Right atrium auricular region (tissue), 2 donors: ENCODE measurements around the gene PRR12. TPM values are rescaled to one million over a fixed set of nuclear protein-coding genes. Genes with fewer than 3 reads are reported as not detected.

ENCODE experiments used
- DNase-seq: peaks from one replicate; pipeline ENCODE4 v3.0.0-alpha.2; 2019; ENCODE audit warnings: low spot score
- H3K27ac ChIP-seq, 2 donors: fragments of 200-600 bp; sonication (generic); 1 replicate in 1 of 2; 2 replicates in 1 of 2; pipeline ENCODE4 v1.5.1; 2016 to 2019
- H3K27me3 ChIP-seq, 2 donors: fragments of 200-600 bp; sonication (generic); one replicate each; pipeline versions ENCODE4 v1.5.1 to v1.6.0; 2017 to 2019
- H3K36me3 ChIP-seq: fragments of 200-600 bp; sonication (generic); one replicate; pipeline ENCODE4 v1.5.1; 2016
- H3K4me1 ChIP-seq, 2 donors: fragments of 200-600 bp; sonication (generic); one replicate each; pipeline versions ENCODE4 v1.5.1 to v1.6.0; 2017 to 2019
- H3K4me3 ChIP-seq, 2 donors: fragments of 200-600 bp; sonication (generic); 1 replicate in 1 of 2; 2 replicates in 1 of 2; pipeline ENCODE4 v1.5.1; 2017 to 2019; ENCODE audit warnings: mild to moderate bottlenecking in 1 of 2, moderate library complexity in 1 of 2
- H3K9me3 ChIP-seq, 2 donors: fragments of 200-600 bp; sonication (generic); one replicate each; pipeline ENCODE4 v1.5.1; 2019
- total RNA-seq, 2 donors: library from RNA; depleted of rRNA; stranded (reverse); fragments of >200 nt; gene quantifications; one replicate each; pipeline ENCODE4 v1.1.0, GENCODE V29; 2016
- TF ChIP-seq, protein P1 (sequence below), 2 donors: fragments of 200-600 bp; sonication (generic); IDR thresholded peaks; one replicate each; pipeline ENCODE4 v1.5.1; 2019; ENCODE audit warnings: antibody characterized with exemption in 2 of 2

Gene PRR12
- total RNA-seq, 2 donors from 2014 or later = 6.6 to 13.3 TPM

DNA sequence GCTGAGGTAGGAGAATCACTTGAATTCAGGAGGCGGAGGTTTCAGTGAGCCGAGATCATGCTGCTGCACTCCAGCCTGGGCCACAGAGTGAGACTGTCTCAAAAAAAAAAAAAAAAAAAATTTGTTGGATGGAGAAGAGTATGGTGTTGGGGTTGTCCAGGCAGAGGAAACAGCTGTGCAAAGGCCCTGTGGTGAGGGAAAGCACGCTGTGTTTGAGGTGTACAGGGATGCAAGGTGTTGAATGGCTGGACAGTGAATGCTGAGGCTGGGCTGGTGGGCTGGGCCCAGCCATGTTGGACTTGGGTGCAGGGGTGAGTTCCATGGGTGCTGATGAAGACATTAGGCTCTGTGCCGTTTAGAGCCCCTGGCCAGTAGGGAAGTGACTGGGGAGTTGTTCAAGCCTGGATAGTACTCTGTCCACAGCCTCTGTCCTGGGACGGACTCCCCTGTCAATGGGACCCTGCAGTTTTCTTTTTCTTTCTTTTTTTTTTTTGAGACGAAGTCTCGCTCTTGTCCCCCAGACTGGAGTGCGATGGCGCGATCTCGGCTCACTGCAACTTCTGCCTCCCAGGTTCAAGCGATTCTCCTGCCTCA is 18.6 kb downstream of the PRR12 start:
- peaks cover 39% of the 10 kb centered on the region for H3K36me3 ChIP-seq
- no peak for DNase-seq
- no peaks in the 10 kb centered on the region for H3K9me3 ChIP-seq
- peaks cover 0 to 17% of the 10 kb centered on the region in 2 donors for H3K4me1 ChIP-seq
- no peak overlapping the region for H3K27ac ChIP-seq
- no peaks in the 10 kb centered on the region for H3K27me3 ChIP-seq
- H3K4me3 ChIP-seq = no peak overlapping the region
- TF ChIP-seq, protein P1, sequence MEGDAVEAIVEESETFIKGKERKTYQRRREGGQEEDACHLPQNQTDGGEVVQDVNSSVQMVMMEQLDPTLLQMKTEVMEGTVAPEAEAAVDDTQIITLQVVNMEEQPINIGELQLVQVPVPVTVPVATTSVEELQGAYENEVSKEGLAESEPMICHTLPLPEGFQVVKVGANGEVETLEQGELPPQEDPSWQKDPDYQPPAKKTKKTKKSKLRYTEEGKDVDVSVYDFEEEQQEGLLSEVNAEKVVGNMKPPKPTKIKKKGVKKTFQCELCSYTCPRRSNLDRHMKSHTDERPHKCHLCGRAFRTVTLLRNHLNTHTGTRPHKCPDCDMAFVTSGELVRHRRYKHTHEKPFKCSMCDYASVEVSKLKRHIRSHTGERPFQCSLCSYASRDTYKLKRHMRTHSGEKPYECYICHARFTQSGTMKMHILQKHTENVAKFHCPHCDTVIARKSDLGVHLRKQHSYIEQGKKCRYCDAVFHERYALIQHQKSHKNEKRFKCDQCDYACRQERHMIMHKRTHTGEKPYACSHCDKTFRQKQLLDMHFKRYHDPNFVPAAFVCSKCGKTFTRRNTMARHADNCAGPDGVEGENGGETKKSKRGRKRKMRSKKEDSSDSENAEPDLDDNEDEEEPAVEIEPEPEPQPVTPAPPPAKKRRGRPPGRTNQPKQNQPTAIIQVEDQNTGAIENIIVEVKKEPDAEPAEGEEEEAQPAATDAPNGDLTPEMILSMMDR (IDR thresholded peaks at IDR 0.05) = no peak

DNA sequence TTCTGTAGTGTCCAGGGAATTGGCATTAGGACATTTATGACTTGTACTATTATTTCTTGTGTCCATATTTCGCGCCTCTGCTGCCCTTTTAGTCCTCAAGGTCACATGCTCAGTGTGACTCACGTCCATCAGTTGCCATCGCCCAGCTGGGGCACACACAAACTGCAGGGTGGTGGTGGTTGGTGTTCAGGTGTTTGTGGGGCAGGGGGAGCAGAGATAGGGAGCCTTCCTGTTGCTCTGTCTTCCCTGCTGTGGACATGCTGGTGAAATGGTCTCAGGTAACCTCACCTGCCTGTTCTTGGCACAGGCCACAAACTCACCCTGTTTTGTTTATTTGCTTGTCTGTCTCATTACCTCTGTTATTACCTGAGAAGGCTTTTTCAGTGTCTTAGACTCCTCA is 22.4 kb downstream of the PRR12 start:
- peaks cover 40% of the 10 kb centered on the region for H3K36me3 ChIP-seq
- no peaks in the 10 kb centered on the region for H3K27me3 ChIP-seq
- peaks cover 0 to 17% of the 10 kb centered on the region in 2 donors for H3K4me1 ChIP-seq
- DNase-seq = no peak
- TF ChIP-seq, protein P1 (IDR thresholded peaks at IDR 0.05) = no peak
- H3K27ac ChIP-seq = no peak overlapping the region
- no peaks in the 10 kb centered on the region for H3K9me3 ChIP-seq
- no peak overlapping the region for H3K4me3 ChIP-seq

DNA sequence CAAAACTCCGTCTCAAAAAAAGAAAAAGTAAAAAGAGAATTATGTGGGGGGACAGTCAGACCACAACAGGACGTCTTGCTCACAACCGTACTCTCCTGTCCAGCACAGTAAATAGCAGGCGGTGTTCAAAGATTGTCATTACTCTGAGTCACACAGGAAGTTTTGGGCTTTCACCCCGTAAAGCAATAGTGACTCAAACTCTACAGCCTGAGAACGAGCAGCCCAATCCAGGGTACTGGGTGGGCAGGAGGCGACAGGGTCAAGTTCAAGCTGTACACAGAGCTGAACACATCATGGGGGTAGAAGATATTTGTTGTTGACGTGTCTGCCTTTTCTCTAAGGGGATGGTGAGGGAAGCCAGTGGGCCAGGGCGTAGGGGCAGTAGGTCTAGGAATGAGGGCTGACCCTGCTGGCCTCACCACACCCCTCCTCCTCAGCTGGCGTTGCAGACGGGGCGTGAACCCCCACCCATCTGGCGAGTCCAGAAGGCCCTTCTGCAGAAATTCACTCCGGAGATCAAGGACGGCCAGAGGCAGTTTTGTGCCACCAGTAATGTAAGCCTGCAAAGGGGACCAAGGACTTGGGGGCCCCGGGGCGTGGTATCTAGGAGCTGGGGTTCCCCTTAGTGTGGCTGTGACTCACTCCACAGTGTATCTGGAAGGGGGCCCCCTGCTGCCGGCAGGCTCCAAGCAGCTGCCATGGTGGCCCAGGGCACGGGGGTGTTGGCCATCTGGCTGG is 23.3 kb downstream of the PRR12 start:
- TF ChIP-seq, protein P1 (IDR thresholded peaks at IDR 0.05) = no peak
- Histone ChIP-seq H3K36me3 (peaks cover 40% of the 10 kb centered on the region), H3K4me3 (no peak overlapping the region), H3K27me3 (no peaks in the 10 kb centered on the region), H3K4me1 (peaks cover 0 to 17% of the 10 kb centered on the region in 2 donors), H3K27ac (no peak overlapping the region), H3K9me3 (no peaks in the 10 kb centered on the region)
- DNase-seq = no peak

DNA sequence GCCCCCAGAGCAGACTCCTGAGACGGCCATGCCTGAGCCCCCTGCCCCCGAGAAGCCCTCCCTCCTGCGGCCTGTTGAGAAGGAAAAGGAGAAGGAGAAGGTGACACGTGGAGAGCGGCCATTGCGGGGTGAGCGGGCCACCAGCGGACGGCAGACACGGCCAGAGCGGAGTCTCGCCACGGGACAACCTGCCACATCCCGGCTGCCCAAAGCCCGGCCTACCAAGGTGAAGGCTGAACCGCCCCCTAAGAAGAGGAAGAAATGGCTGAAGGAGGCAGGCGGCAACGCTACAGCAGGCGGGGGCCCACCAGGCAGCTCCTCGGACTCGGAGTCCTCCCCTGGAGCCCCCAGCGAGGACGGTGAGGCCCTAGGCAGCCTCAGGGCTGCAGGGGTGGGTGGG is 24.9 kb downstream of the PRR12 start:
- H3K27ac ChIP-seq = no peak overlapping the region
- no peak overlapping the region for H3K4me3 ChIP-seq
- no peaks in the 10 kb centered on the region for H3K27me3 ChIP-seq
- H3K36me3 ChIP-seq = peaks cover 44% of the 10 kb centered on the region
- DNase-seq = no peak
- TF ChIP-seq, protein P1 (IDR thresholded peaks at IDR 0.05) = no peak
- H3K4me1 ChIP-seq = peaks cover 0 to 17% of the 10 kb centered on the region in 2 donors
- H3K9me3 ChIP-seq = no peaks in the 10 kb centered on the region

DNA sequence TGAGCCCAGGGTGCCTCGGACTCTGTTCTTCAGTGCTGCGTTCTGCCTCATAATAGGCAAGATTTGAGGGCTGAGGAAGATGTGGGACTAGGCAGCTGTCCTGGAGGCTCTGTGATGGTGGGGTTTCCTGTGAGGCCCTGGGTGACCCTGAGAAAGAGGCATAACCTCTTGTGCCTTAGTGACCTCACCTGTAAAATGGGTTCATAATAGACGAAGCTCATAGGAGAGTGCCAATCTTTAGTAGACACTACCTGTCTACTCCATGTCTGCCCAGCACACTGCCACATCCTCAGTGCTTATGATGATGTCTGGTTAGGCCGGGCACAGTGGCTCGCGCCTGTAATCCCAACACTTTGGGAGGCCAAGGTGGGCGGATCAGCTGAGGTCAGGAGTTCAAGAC is 25.6 kb downstream of the PRR12 start:
- TF ChIP-seq, protein P1 (IDR thresholded peaks at IDR 0.05) = no peak
- Histone ChIP-seq H3K4me1 (peaks cover 0 to 17% of the 10 kb centered on the region in 2 donors), H3K4me3 (no peak overlapping the region), H3K9me3 (no peaks in the 10 kb centered on the region), H3K36me3 (peaks cover 47% of the 10 kb centered on the region), H3K27me3 (no peaks in the 10 kb centered on the region), H3K27ac (no peak overlapping the region)
- DNase-seq = no peak
